ENCODE measurements around the gene KCTD13.

GRCh38 chr16:29910819-29911675 lies 15.0 kb downstream of the KCTD13 start:
- TF ChIP-seq EZH2 (IDR thresholded peaks at IDR 0.05; ENCODE audit: borderline replicate concordance, low read depth, low read length, poor library complexity, severe bottlenecking) (no peak), CTCF (conservative IDR thresholded peaks at IDR 0.05; ENCODE audit: low read depth, low read length) (no peak)

All from A673 (cell line).